Bronchial epithelial cell (primary cell): Measurements from ENCODE around the gene TPK1. TPM values are rescaled to one million over a fixed set of nuclear protein-coding genes. Genes with fewer than 3 reads are reported as not detected.

Experiments
- DNase-seq: peaks from one replicate; pipeline ENCODE4 v3.0.0-alpha.2; 2010; ENCODE audit warnings: low read depth
- FAIRE-seq: peaks from 2 replicates; lab custom pipeline; 2011; peaks lifted over from hg19 to GRCh38; lab: Jason Lieb, UNC
- H3K27me3 ChIP-seq: 2 replicates; pipeline ENCODE4 v1.5.1; 2011; ENCODE audit warnings: low read length; ENCODE audit not compliant: control insufficient read depth, insufficient read depth
- H3K36me3 ChIP-seq: 2 replicates; pipeline ENCODE4 v1.5.1; 2011; ENCODE audit warnings: low read length; ENCODE audit not compliant: control insufficient read depth, insufficient read depth
- H3K4me3 ChIP-seq: 2 replicates; pipeline ENCODE4 v1.5.1; 2011; ENCODE audit warnings: mild to moderate bottlenecking, low read depth, low read length, control low read depth
- CTCF ChIP-seq: IDR thresholded peaks from 2 replicates; pipeline ENCODE4 v1.5.1; 2011; ENCODE audit warnings: mild to moderate bottlenecking, moderate library complexity, low read length, control low read depth, inconsistent platforms; ENCODE audit not compliant: insufficient read depth, severe bottlenecking
- total RNA-seq: library from RNA; depleted of rRNA; stranded (reverse); fragments of >200 nt; gene quantifications from 2 replicates; pipeline ENCODE4 v1.2.1, GENCODE V29; 2014

The TPK1 gene
- total RNA-seq, 1 donor from 2014 or later, result 2.4 TPM

- DNase-seq (no peak), FAIRE-seq (no peak)
- Histone ChIP-seq H3K4me3 (no peak overlapping the region), H3K36me3 (no peaks in the 10 kb centered on the region), H3K27me3 (no peaks in the 10 kb centered on the region)
- no peak for TF ChIP-seq CTCF
Measured at GRCh38 chr7:144791488-144791887, 44.4 kb downstream of the TPK1 start.

GRCh38 chr7:144787127-144787526 is 48.7 kb downstream of the TPK1 start:
- H3K4me3 ChIP-seq, result no peak overlapping the region
- no peaks in the 10 kb centered on the region for H3K36me3 ChIP-seq
- peak; percentile 25 for TF ChIP-seq CTCF
- DNase-seq (no peak), FAIRE-seq (no peak)
- H3K27me3 ChIP-seq, result no peaks in the 10 kb centered on the region

- peak; percentile 27 for TF ChIP-seq CTCF
- FAIRE-seq, result no peak
- no peak for DNase-seq
Measured at GRCh38 chr7:144786522-144786921, 49.3 kb downstream of the TPK1 start.

GRCh38 chr7:144786079-144786478 is 49.8 kb downstream of the TPK1 start:
- Histone ChIP-seq H3K4me3 (no peak overlapping the region), H3K27me3 (no peaks in the 10 kb centered on the region), H3K36me3 (no peaks in the 10 kb centered on the region)
- FAIRE-seq (no peak), DNase-seq (no peak)
- no peak for TF ChIP-seq CTCF

More at GRCh38 chr7:144786522-144786921, 49.3 kb downstream of the TPK1 start:
- Histone ChIP-seq H3K4me3 (no peak overlapping the region), H3K36me3 (no peaks in the 10 kb centered on the region), H3K27me3 (no peaks in the 10 kb centered on the region)

GRCh38 chr7:144785521-144785920 is 50.3 kb downstream of the TPK1 start:
- DNase-seq, result no peak
- no peaks in the 10 kb centered on the region for H3K36me3 ChIP-seq
- no peak overlapping the region for H3K4me3 ChIP-seq
- no peak for FAIRE-seq
- no peak for TF ChIP-seq CTCF
- H3K27me3 ChIP-seq, result no peaks in the 10 kb centered on the region

GRCh38 chr7:144784943-144785342 is 50.9 kb downstream of the TPK1 start:
- FAIRE-seq (no peak), DNase-seq (no peak)
- no peak for TF ChIP-seq CTCF

More at GRCh38 chr7:144784943-144785342, 50.9 kb downstream of the TPK1 start:
- Histone ChIP-seq H3K27me3 (no peaks in the 10 kb centered on the region), H3K36me3 (no peaks in the 10 kb centered on the region), H3K4me3 (no peak overlapping the region)
